Effector memory CD8-positive, alpha-beta T cell (primary cell): Measurements from ENCODE around the gene TMEM205.

Source experiments
- ATAC-seq: fragments of 150-1000 bp; cut with Tn5 transposase; replicated peaks from 2 replicates; pipeline ENCODE4 v1.10.0; 2021; ENCODE audit warnings: mild to moderate bottlenecking, moderate library complexity
- DNase-seq, 3 experiments: peaks; one replicate each; pipeline ENCODE4 v3.0.0; 2021
- H3K27ac Mint-ChIP-seq, 2 donors: one replicate each; pipeline ENCODE4 v1.8.0; 2022; ENCODE audit warnings: mild to moderate bottlenecking in 2 of 2, mixed read lengths in 2 of 2, moderate library complexity in 2 of 2
- H3K27me3 Mint-ChIP-seq, 2 donors: one replicate each; pipeline ENCODE4 v1.8.0; 2022; ENCODE audit warnings: mixed read lengths in 2 of 2
- H3K36me3 Mint-ChIP-seq: one replicate; pipeline ENCODE4 v1.8.0; 2022; ENCODE audit warnings: mild to moderate bottlenecking, moderate library complexity, mixed read lengths; ENCODE audit not compliant: insufficient read depth
- H3K4me1 Mint-ChIP-seq, 2 donors: one replicate each; pipeline ENCODE4 v1.8.0; 2022; ENCODE audit warnings: low read depth in 2 of 2, mixed read lengths in 2 of 2
- H3K4me3 Mint-ChIP-seq, 2 donors: one replicate each; pipeline ENCODE4 v1.8.0; 2022; ENCODE audit warnings: mild to moderate bottlenecking in 2 of 2, mixed read lengths in 2 of 2, moderate library complexity in 2 of 2
- H3K9me3 Mint-ChIP-seq, 2 donors: one replicate each; pipeline ENCODE4 v1.8.0; 2022; ENCODE audit warnings: mixed read lengths in 2 of 2

Gene TMEM205

GRCh38 chr19:11293433-11294389, 52.4 kb downstream of the TMEM205 start:
- ATAC-seq: peak; percentile 96
- H3K27me3 Mint-ChIP-seq: peaks cover 16 to 48% of the 10 kb centered on the region in 2 donors
- DNase-seq: peak; percentile 77 to 82 (median 79)
- H3K4me1 Mint-ChIP-seq: peaks cover 4 to 8% of the 10 kb centered on the region in 2 donors
- peak overlapping the region in 1 of 2 donors; percentile 20 for H3K27ac Mint-ChIP-seq
- H3K36me3 Mint-ChIP-seq: no peaks in the 10 kb centered on the region
- H3K4me3 Mint-ChIP-seq: peak overlapping the region; percentile 15
- H3K9me3 Mint-ChIP-seq: no peaks in the 10 kb centered on the region
